Gastrocnemius medialis (tissue), 4 donors: ENCODE results near the gene CA12. TPM values are rescaled to one million over a fixed set of nuclear protein-coding genes. Genes with fewer than 3 reads are reported as not detected.

Source experiments
- ATAC-seq, 2 donors: fragments of 150-250 bp; one replicate each; pipeline ENCODE4 v1.9.1; 2016
- DNase-seq, 2 donors: peaks; one replicate each; pipeline ENCODE4 v3.0.0-alpha.2; 2019
- H3K27ac ChIP-seq, 4 donors: fragments of 200-600 bp; sonication (generic); 1 replicate in 1 of 4; 2 replicates in 3 of 4; pipeline ENCODE4 v1.5.1; 2016 to 2018; ENCODE audit warnings: mild to moderate bottlenecking in 2 of 4, moderate library complexity in 1 of 4
- H3K27me3 ChIP-seq, 3 donors: fragments of 200-600 bp; sonication (generic) in 2 of 3; 1 replicate in 1 of 3; 2 replicates in 2 of 3; pipeline versions ENCODE4 v1.5.1 to v1.6.0; 2016 to 2019; ENCODE audit warnings: mild to moderate bottlenecking in 1 of 3, moderate library complexity in 1 of 3
- H3K36me3 ChIP-seq, 2 donors: fragments of 200-600 bp; sonication (generic) in 1 of 2; one replicate each; pipeline ENCODE4 v1.5.1; 2017 to 2018
- H3K4me1 ChIP-seq, 2 donors: fragments of 200-600 bp; sonication (generic) in 1 of 2; one replicate each; pipeline ENCODE4 v1.5.1; 2016 to 2017; ENCODE audit warnings: mild to moderate bottlenecking in 2 of 2
- H3K4me3 ChIP-seq, 4 donors: fragments of 200-600 bp; sonication (generic) in 3 of 4; 1 replicate in 1 of 4; 2 replicates in 3 of 4; pipeline ENCODE4 v1.5.1; 2016 to 2019; ENCODE audit warnings: mild to moderate bottlenecking in 2 of 4
- H3K9me3 ChIP-seq, 3 donors: fragments of 200-600 bp; sonication (generic) in 2 of 3; 1 replicate in 1 of 3; 2 replicates in 2 of 3; pipeline ENCODE4 v1.5.1; 2016 to 2019
- CTCF ChIP-seq, 5 experiments: fragments of 450-650 bp in 3 of 5; fragments of 200-600 bp in 2 of 5; sonication (generic) in 2 of 5; IDR thresholded peaks in 4 of 5; conservative IDR thresholded peaks in 1 of 5; 1 replicate in 4 of 5; 2 replicates in 1 of 5; pipeline ENCODE4 v1.5.1; 2016 to 2019; ENCODE audit warnings: antibody characterized with exemption in 5 of 5, mild to moderate bottlenecking in 3 of 5, moderate library complexity in 3 of 5
- POLR2A ChIP-seq, 2 donors: fragments of 450-650 bp; IDR thresholded peaks; one replicate each; pipeline ENCODE4 v1.6.1; 2017; ENCODE audit warnings: antibody characterized with exemption in 2 of 2, mild to moderate bottlenecking in 2 of 2, moderate library complexity in 2 of 2
- in situ Hi-C, 4 donors: fragments of 200-750 bp; cut with MboI; loops; one replicate each; pipeline versions ENCODE4 v1.15.0 to v1.8.0; 2017; ENCODE audit warnings: low sequenced_read_pairs in 4 of 4
- intact Hi-C: fragments of 100-400 bp; cut with DNase I; formaldehyde crosslinking; loops from one replicate; pipeline ENCODE4 v1.15.1; 2023; ENCODE audit warnings: low total_unique reads
- total RNA-seq, 4 donors: library from RNA; depleted of rRNA; stranded (reverse); fragments of >200 nt; gene quantifications; one replicate each; pipeline versions ENCODE4 v1.1.0 to v1.2.3, GENCODE V29; 2016

The CA12 gene
- total RNA-seq, 4 donors from 2014 or later = 0.10 to 1.7 TPM; not detected in 2

DNA sequence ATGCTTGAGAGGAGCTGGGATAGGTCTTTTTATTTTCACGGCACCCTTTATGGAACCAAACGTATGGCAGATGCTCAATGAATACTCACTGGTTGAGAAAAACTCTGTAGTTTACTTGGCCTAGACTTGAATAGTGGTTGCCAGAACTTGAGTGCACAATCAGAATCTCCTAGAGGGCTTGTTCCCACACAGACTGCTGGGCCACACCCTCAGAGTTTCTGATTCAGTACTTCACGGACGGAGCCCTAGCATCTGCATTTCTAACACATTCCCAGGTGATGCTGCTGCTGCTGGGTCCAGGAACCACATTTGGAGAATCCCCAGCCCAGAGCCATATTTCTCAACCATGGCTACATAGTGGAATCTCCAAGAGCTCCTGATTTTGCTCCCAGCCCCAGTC is 24.6 kb downstream of the CA12 start:
- Histone ChIP-seq H3K27me3 (no peaks in the 10 kb centered on the region), H3K9me3 (no peaks in the 10 kb centered on the region), H3K4me3 (no peak overlapping the region), H3K4me1 (peaks cover 4% of the 10 kb centered on the region in 2 donors), H3K27ac (no peak overlapping the region), H3K36me3 (no peaks in the 10 kb centered on the region)
- in situ Hi-C loops (no loop called here), intact Hi-C loops (no loop called here)
- ATAC-seq (no peak), DNase-seq (no peak)
- TF ChIP-seq CTCF (IDR thresholded peaks at IDR 0.05 in 4 of 5, conservative IDR thresholded peaks at IDR 0.05 in 1 of 5) = no peak
- TF ChIP-seq POLR2A (IDR thresholded peaks at IDR 0.05) = no peak

- no peak overlapping the region for H3K27ac ChIP-seq
- peaks cover 5% of the 10 kb centered on the region in 2 donors for H3K4me1 ChIP-seq
- no peak overlapping the region for H3K4me3 ChIP-seq
- no peaks in the 10 kb centered on the region for H3K9me3 ChIP-seq
- no peaks in the 10 kb centered on the region for H3K36me3 ChIP-seq
- no peaks in the 10 kb centered on the region for H3K27me3 ChIP-seq
- DNase-seq (no peak), ATAC-seq (no peak)
- in situ Hi-C loops = no loop called here
- TF ChIP-seq POLR2A (IDR thresholded peaks at IDR 0.05) = no peak
- TF ChIP-seq CTCF (IDR thresholded peaks at IDR 0.05 in 4 of 5, conservative IDR thresholded peaks at IDR 0.05 in 1 of 5) = no peak
- intact Hi-C loops = no loop called here
Observed at GRCh38 chr15:63354821-63355650, 26.6 kb downstream of the CA12 start.

GRCh38 chr15:63353887-63354286 is 27.8 kb downstream of the CA12 start:
- no peaks in the 10 kb centered on the region for H3K27me3 ChIP-seq
- no peak overlapping the region for H3K4me3 ChIP-seq
- DNase-seq (no peak), ATAC-seq (no peak)
- no peaks in the 10 kb centered on the region for H3K9me3 ChIP-seq
- no peaks in the 10 kb centered on the region for H3K36me3 ChIP-seq
- H3K27ac ChIP-seq = no peak overlapping the region
- in situ Hi-C loops (no loop called here), intact Hi-C loops (no loop called here)
- TF ChIP-seq POLR2A (IDR thresholded peaks at IDR 0.05) (no peak), CTCF (IDR thresholded peaks at IDR 0.05 in 4 of 5, conservative IDR thresholded peaks at IDR 0.05 in 1 of 5) (no peak)
- peaks cover 10 to 16% of the 10 kb centered on the region in 2 donors for H3K4me1 ChIP-seq

DNA sequence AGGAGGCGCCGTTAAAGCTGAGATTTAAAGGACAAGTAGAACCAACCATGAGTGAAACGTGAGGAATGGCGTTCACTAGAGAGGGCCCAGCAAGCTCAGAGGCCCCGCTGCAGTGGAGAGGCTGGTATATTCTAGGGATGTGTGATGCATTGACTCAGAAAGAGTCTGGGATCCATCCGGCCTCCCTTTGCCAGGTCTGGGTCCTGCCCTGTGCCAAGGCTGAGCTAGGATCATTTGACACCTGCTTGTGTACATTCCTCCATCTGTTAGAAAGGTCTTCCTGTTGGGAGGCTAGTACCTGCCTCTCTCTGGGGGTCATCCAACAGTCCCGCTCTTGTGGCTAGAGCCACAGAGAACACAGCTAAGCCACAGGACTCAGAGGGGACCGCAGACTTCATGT is 28.4 kb downstream of the CA12 start:
- Histone ChIP-seq H3K27ac (no peak overlapping the region), H3K4me1 (peaks cover 15 to 22% of the 10 kb centered on the region in 2 donors), H3K36me3 (no peaks in the 10 kb centered on the region), H3K9me3 (no peaks in the 10 kb centered on the region), H3K27me3 (no peaks in the 10 kb centered on the region), H3K4me3 (no peak overlapping the region)
- ATAC-seq = no peak
- TF ChIP-seq CTCF (IDR thresholded peaks at IDR 0.05 in 4 of 5, conservative IDR thresholded peaks at IDR 0.05 in 1 of 5) (no peak), POLR2A (IDR thresholded peaks at IDR 0.05) (no peak)
- intact Hi-C loops (no loop called here), in situ Hi-C loops (no loop called here)
- DNase-seq = no peak
